CD14-positive monocyte (primary cell): ENCODE measurements around the gene BHLHA9. TPM values are rescaled to one million over a fixed set of nuclear protein-coding genes. Genes with fewer than 3 reads are reported as not detected.

Experiments used
- DNase-seq, 3 donors: peaks; one replicate each; pipeline ENCODE4 v3.0.0-alpha.2; 2011 to 2022
- H2AFZ ChIP-seq: 2 replicates; pipeline ENCODE4 v1.6.0; 2012; ENCODE audit warnings: mild to moderate bottlenecking, low read depth, low read length, inconsistent platforms; ENCODE audit not compliant: insufficient read depth, poor library complexity, severe bottlenecking
- H3K27ac ChIP-seq, 2 donors: 1 replicate in 1 of 2; 2 replicates in 1 of 2; pipeline ENCODE4 v1.5.1; 2012 to 2013; ENCODE audit warnings: low read length in 2 of 2, control low read depth in 1 of 2, inconsistent platforms in 1 of 2, low read depth in 1 of 2, mild to moderate bottlenecking in 1 of 2
- H3K27me3 ChIP-seq, 2 donors: one replicate each; pipeline versions ENCODE4 v1.6.0 to v1.6.1; 2011 to 2013; ENCODE audit warnings: low read length in 2 of 2; ENCODE audit not compliant: control insufficient read depth in 2 of 2, insufficient read depth in 2 of 2
- H3K36me3 ChIP-seq, 2 donors: replicated peaks in 1 of 2; 1 replicate in 1 of 2; 2 replicates in 1 of 2; pipeline versions ENCODE4 v1.5.1 to v1.6.1; 2012 to 2013; ENCODE audit warnings: low read length in 2 of 2, control low read depth in 1 of 2, inconsistent platforms in 1 of 2, mild to moderate bottlenecking in 1 of 2; ENCODE audit not compliant: insufficient read depth in 2 of 2, control insufficient read depth in 1 of 2
- H3K4me1 ChIP-seq, 2 donors: 1 replicate in 1 of 2; 2 replicates in 1 of 2; pipeline versions ENCODE4 v1.5.1 to v1.6.1; 2012 to 2013; ENCODE audit warnings: low read length in 2 of 2, control low read depth in 1 of 2, inconsistent platforms in 1 of 2, mild to moderate bottlenecking in 1 of 2, moderate library complexity in 1 of 2; ENCODE audit not compliant: insufficient read depth in 2 of 2, control insufficient read depth in 1 of 2
- H3K4me2 ChIP-seq: replicated peaks from 2 replicates; pipeline ENCODE3; 2012; ENCODE audit warnings: low read length, moderate library complexity, mild to moderate bottlenecking; ENCODE audit not compliant: poor library complexity, severe bottlenecking; ENCODE audit errors: extremely low read depth
- H3K4me3 ChIP-seq, 3 experiments: fragments of 200-600 bp in 1 of 3; sonication (generic) in 1 of 3; replicated peaks in 1 of 3; 1 replicate in 2 of 3; 2 replicates in 1 of 3; pipeline ENCODE4 v1.5.1; 2011 to 2013; ENCODE audit warnings: low read length in 3 of 3, mild to moderate bottlenecking in 3 of 3, control low read depth in 2 of 3, low read depth in 2 of 3, inconsistent platforms in 1 of 3, moderate library complexity in 1 of 3
- H3K79me2 ChIP-seq: 2 replicates; pipeline ENCODE4 v1.6.0; 2012; ENCODE audit warnings: mild to moderate bottlenecking, control low read depth, inconsistent platforms, low read length, moderate library complexity; ENCODE audit not compliant: insufficient read depth
- H3K9ac ChIP-seq: 2 replicates; pipeline ENCODE4 v1.6.0; 2017; ENCODE audit warnings: low read length, mild to moderate bottlenecking; ENCODE audit not compliant: insufficient read depth, poor library complexity, severe bottlenecking
- H3K9me3 ChIP-seq, 2 donors: replicated peaks in 1 of 2; 1 replicate in 1 of 2; 2 replicates in 1 of 2; pipeline versions ENCODE4 v1.5.1 to v1.6.1; 2012 to 2013; ENCODE audit warnings: low read length in 2 of 2, control low read depth in 1 of 2; ENCODE audit not compliant: control insufficient read depth in 1 of 2, insufficient read depth in 1 of 2
- H4K20me1 ChIP-seq: 2 replicates; pipeline ENCODE4 v1.6.0; 2012; ENCODE audit warnings: mild to moderate bottlenecking, low read length, control low read depth, moderate library complexity; ENCODE audit not compliant: insufficient read depth
- H3K27ac Mint-ChIP-seq, 7 donors: one replicate each; pipeline ENCODE4 v1.8.0; 2020; ENCODE audit warnings: mild to moderate bottlenecking in 7 of 7, mixed read lengths in 7 of 7, moderate library complexity in 6 of 7, inconsistent platforms in 2 of 7
- H3K27me3 Mint-ChIP-seq, 3 donors: one replicate each; pipeline ENCODE4 v1.8.0; 2021 to 2022; ENCODE audit warnings: low read depth in 3 of 3, mild to moderate bottlenecking in 3 of 3, mixed read lengths in 3 of 3, moderate library complexity in 3 of 3, inconsistent platforms in 1 of 3
- H3K36me3 Mint-ChIP-seq, 2 donors: one replicate each; pipeline ENCODE4 v1.8.0; 2020; ENCODE audit warnings: mixed read lengths in 2 of 2, inconsistent platforms in 1 of 2, mild to moderate bottlenecking in 1 of 2
- H3K4me1 Mint-ChIP-seq: one replicate; pipeline ENCODE4 v1.8.0; 2020; ENCODE audit warnings: mild to moderate bottlenecking, mixed read lengths
- H3K4me3 Mint-ChIP-seq, 2 donors: one replicate each; pipeline ENCODE4 v1.8.0; 2020; ENCODE audit warnings: mild to moderate bottlenecking in 2 of 2, mixed read lengths in 2 of 2, moderate library complexity in 1 of 2
- H3K9me3 Mint-ChIP-seq, 7 donors: one replicate each; pipeline ENCODE4 v1.8.0; 2020 to 2022; ENCODE audit warnings: mixed read lengths in 7 of 7, mild to moderate bottlenecking in 6 of 7, moderate library complexity in 6 of 7, inconsistent platforms in 2 of 7
- WGBS: methylation state at CpG from one replicate; pipeline ENCODE4 v1.1.5; 2013; ENCODE audit warnings: missing lambda C conversion rate; ENCODE audit not compliant: insufficient coverage; 5-methylcytosine and 5-hydroxymethylcytosine counted together
- intact Hi-C, 2 donors: fragments of 100-400 bp; cut with micrococcal nuclease; formaldehyde crosslinking; loops; one replicate each; pipeline versions ENCODE4 v1.15.0 to v1.15.1; 2023
- polyA plus RNA-seq, 3 donors: library from polyadenylated mRNA; depleted of rRNA in 1 of 3; unstranded in 2 of 3; stranded (reverse) in 1 of 3; fragments of 300-500 nt in 2 of 3; fragments of >200 nt in 1 of 3; fragmentation: Illumina TruSeq in 2 of 3; gene quantifications; 1 replicate in 2 of 3; 2 replicates in 1 of 3; pipeline ENCODE4 v1.2.3, GENCODE V29; 2012 to 2021
- TF ChIP-seq, protein P1 (sequence below): fragments of 200-600 bp; IDR thresholded peaks from one replicate; pipeline ENCODE4 v1.8.0; 2022; ENCODE audit warnings: antibody characterized with exemption, mild to moderate bottlenecking

Gene BHLHA9
- polyA plus RNA-seq, 3 donors, result not detected

DNA sequence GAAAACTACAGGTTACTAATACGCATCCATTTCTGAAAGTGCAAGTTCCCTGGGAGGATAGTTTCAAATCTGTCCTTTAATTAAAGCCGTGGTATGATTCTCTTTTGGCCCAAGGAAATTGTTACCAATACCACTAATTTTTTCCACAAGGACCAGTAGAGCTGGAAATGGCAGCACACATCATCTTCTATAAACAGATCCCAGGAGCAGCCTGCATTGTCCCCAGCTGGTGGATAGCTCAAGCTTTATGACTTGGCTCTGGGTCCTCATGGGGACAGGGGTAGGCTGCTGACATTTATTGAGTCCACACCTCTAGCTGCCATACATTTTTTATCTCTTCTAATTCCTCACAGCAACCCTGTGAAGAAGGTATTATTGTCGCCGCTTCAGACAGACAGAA lies 35.8 kb upstream of the BHLHA9 start:
- Mint-ChIP-seq H3K4me3 (no peak overlapping the region), H3K9me3 (peaks cover 0 to 2% (median 0%) of the 10 kb centered on the region in 7 donors), H3K36me3 (no peaks in the 10 kb centered on the region), H3K27ac (no peak overlapping the region), H3K27me3 (peaks cover 6 to 21% (median 15%) of the 10 kb centered on the region in 3 donors), H3K4me1 (peaks cover 17% of the 10 kb centered on the region)
- Histone ChIP-seq H3K4me3 (no peak overlapping the region), H3K27ac (no peak overlapping the region), H3K4me1 (peaks cover 21 to 24% of the 10 kb centered on the region in 2 donors), H3K36me3 (no peaks in the 10 kb centered on the region), H4K20me1 (no peaks in the 10 kb centered on the region), H3K9me3 (no peaks in the 10 kb centered on the region), H2AFZ (no peak overlapping the region), H3K9ac (no peak overlapping the region), H3K27me3 (no peaks in the 10 kb centered on the region), H3K4me2 (no peak overlapping the region), H3K79me2 (no peaks in the 10 kb centered on the region)
- intact Hi-C loops, result loop anchor here in 1 of 2 donors (5.0 kb wide), 1 partner anchor 37 kb away; no protein-coding TSS in a partner anchor
- TF ChIP-seq, protein P1, sequence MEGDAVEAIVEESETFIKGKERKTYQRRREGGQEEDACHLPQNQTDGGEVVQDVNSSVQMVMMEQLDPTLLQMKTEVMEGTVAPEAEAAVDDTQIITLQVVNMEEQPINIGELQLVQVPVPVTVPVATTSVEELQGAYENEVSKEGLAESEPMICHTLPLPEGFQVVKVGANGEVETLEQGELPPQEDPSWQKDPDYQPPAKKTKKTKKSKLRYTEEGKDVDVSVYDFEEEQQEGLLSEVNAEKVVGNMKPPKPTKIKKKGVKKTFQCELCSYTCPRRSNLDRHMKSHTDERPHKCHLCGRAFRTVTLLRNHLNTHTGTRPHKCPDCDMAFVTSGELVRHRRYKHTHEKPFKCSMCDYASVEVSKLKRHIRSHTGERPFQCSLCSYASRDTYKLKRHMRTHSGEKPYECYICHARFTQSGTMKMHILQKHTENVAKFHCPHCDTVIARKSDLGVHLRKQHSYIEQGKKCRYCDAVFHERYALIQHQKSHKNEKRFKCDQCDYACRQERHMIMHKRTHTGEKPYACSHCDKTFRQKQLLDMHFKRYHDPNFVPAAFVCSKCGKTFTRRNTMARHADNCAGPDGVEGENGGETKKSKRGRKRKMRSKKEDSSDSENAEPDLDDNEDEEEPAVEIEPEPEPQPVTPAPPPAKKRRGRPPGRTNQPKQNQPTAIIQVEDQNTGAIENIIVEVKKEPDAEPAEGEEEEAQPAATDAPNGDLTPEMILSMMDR, result no peak
- no CpG with 5 or more reads among the region's 4 CpGs for WGBS
- no peak for DNase-seq

DNA sequence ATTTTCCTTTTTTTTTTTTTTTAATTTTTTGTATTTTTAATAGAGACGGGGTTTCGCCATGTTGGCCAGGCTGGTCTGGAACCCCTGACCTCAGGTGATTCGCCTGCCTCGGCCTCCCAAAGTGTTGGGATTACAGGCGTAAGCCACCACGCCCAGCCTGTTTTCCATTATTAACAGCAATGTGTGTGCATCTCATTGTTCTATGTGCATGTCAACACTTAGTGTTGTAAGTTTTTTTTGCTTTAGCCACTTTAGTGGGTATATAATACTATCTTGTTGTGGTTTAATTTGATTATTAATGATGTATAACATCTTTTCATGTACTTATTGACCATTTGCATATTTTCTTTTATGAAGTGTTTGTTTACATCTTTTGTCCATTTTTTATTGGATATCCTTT lies 32.8 kb upstream of the BHLHA9 start:
- 100% methylated on average over 5 of the region's 6 CpGs for WGBS
- no peaks in the 10 kb centered on the region for H3K79me2 ChIP-seq
- H3K27ac ChIP-seq, result no peak overlapping the region
- H3K4me3 Mint-ChIP-seq, result no peak overlapping the region
- no peaks in the 10 kb centered on the region for H3K9me3 Mint-ChIP-seq
- H3K36me3 ChIP-seq, result no peaks in the 10 kb centered on the region
- no peaks in the 10 kb centered on the region for H3K27me3 ChIP-seq
- peaks cover 7% of the 10 kb centered on the region for H3K4me1 Mint-ChIP-seq
- intact Hi-C loops, result no loop called here
- H2AFZ ChIP-seq, result no peak overlapping the region
- no peaks in the 10 kb centered on the region for H3K4me1 ChIP-seq
- no peak overlapping the region for H3K4me3 ChIP-seq
- H3K27me3 Mint-ChIP-seq, result peaks cover 9 to 30% (median 25%) of the 10 kb centered on the region in 3 donors
- no peaks in the 10 kb centered on the region for H3K9me3 ChIP-seq
- no peak overlapping the region for H3K9ac ChIP-seq
- TF ChIP-seq, protein P1, result no peak
- no peaks in the 10 kb centered on the region for H4K20me1 ChIP-seq
- H3K27ac Mint-ChIP-seq, result no peak overlapping the region
- H3K36me3 Mint-ChIP-seq, result no peaks in the 10 kb centered on the region
- no peak for DNase-seq
- no peak overlapping the region for H3K4me2 ChIP-seq
